Karpas-422 (cell line): ENCODE data around the gene AMACR. TPM values are rescaled to one million over a fixed set of nuclear protein-coding genes. Genes with fewer than 3 reads are reported as not detected.

Experiments used
- DNase-seq: peaks from one replicate; pipeline ENCODE4 v3.0.0-alpha.2; 2015
- H2AFZ ChIP-seq: fragments of 200-600 bp; sonication (generic); 2 replicates; pipeline ENCODE4 v1.6.1; 2014; ENCODE audit warnings: antibody characterized with exemption, low read length, mixed read lengths
- H3K27ac ChIP-seq: fragments of 200-600 bp; sonication (generic); 2 replicates; pipeline ENCODE4 v1.5.1; 2014; ENCODE audit warnings: mild to moderate bottlenecking, low read length, moderate library complexity
- H3K27me3 ChIP-seq: fragments of 200-600 bp; sonication (generic); 2 replicates; pipeline ENCODE4 v1.6.1; 2014; ENCODE audit warnings: low read length, mixed read lengths
- H3K36me3 ChIP-seq: fragments of 200-600 bp; sonication (generic); 2 replicates; pipeline ENCODE4 v1.6.1; 2014; ENCODE audit warnings: low read length, mixed read lengths; ENCODE audit not compliant: insufficient read depth
- H3K4me1 ChIP-seq: fragments of 200-600 bp; sonication (generic); 2 replicates; pipeline ENCODE4 v1.6.1; 2014; ENCODE audit warnings: mild to moderate bottlenecking, low read length, mixed read lengths
- H3K4me2 ChIP-seq: fragments of 200-600 bp; sonication (generic); 2 replicates; pipeline ENCODE4 v1.6.1; 2014; ENCODE audit warnings: low read length, low read depth, mild to moderate bottlenecking; ENCODE audit not compliant: poor library complexity, severe bottlenecking
- H3K4me3 ChIP-seq: fragments of 200-600 bp; sonication (generic); 2 replicates; pipeline ENCODE4 v1.5.1; 2014; ENCODE audit warnings: mild to moderate bottlenecking, antibody characterized with exemption, low read length, mixed read lengths
- H3K79me2 ChIP-seq: fragments of 200-600 bp; sonication (generic); 2 replicates; pipeline ENCODE4 v1.6.1; 2014; ENCODE audit warnings: mild to moderate bottlenecking, low read length, mixed read lengths
- H3K9ac ChIP-seq: fragments of 200-600 bp; sonication (generic); 2 replicates; pipeline ENCODE4 v1.6.0; 2014; ENCODE audit warnings: low read length
- H3K9me2 ChIP-seq: fragments of 200-600 bp; sonication (generic), shearing (Covaris generic); replicated peaks from 2 replicates; pipeline ENCODE4 v1.6.0; 2014; ENCODE audit warnings: mild to moderate bottlenecking, low read length, moderate library complexity; ENCODE audit not compliant: insufficient read depth
- H3K9me3 ChIP-seq: fragments of 300-700, 200-600 bp; sonication (generic); 2 replicates; pipeline ENCODE4 v1.6.1; 2014; ENCODE audit warnings: low read length, mixed read lengths
- H4K20me1 ChIP-seq: fragments of 200-600 bp; sonication (generic); 2 replicates; pipeline ENCODE4 v1.6.1; 2014; ENCODE audit warnings: mild to moderate bottlenecking, antibody characterized with exemption, low read length, low read depth; ENCODE audit not compliant: insufficient read depth
- total RNA-seq: library from RNA; depleted of rRNA; stranded (reverse); fragments of >200 nt; shearing (Covaris generic); gene quantifications from 2 replicates; pipeline ENCODE4 v1.2.3, GENCODE V29; 2014; ENCODE audit warnings: low replicate concordance

The AMACR gene
- total RNA-seq, 1 experiment from 2014 or later: 10.5 TPM

GRCh38 chr5:34020726-34021125 is 12.9 kb upstream of the AMACR start:
- Histone ChIP-seq H3K4me3 (no peak overlapping the region), H3K36me3 (0 out of 2 replicates have a peak, but pooled peaks cover 2% of the 10 kb centered on the region), H3K27ac (no peak overlapping the region), H3K9ac (no peak overlapping the region), H3K4me2 (no peak overlapping the region), H3K9me2 (0 out of 2 replicates have a peak, but pooled peaks cover 3% of the 10 kb centered on the region), H2AFZ (no peak overlapping the region), H3K79me2 (no peaks in the 10 kb centered on the region), H3K4me1 (no peaks in the 10 kb centered on the region), H4K20me1 (no peaks in the 10 kb centered on the region), H3K9me3 (no peaks in the 10 kb centered on the region), H3K27me3 (no peaks in the 10 kb centered on the region)
- DNase-seq: no peak

GRCh38 chr5:34017254-34017653 is 9.4 kb upstream of the AMACR start:
- no peak overlapping the region for H3K4me3 ChIP-seq
- H3K27ac ChIP-seq: no peak overlapping the region
- no peak overlapping the region for H3K9ac ChIP-seq
- no peaks in the 10 kb centered on the region for H3K4me1 ChIP-seq
- no peak for DNase-seq
- H3K27me3 ChIP-seq: no peaks in the 10 kb centered on the region
- H3K4me2 ChIP-seq: no peak overlapping the region
- H3K9me2 ChIP-seq: no peaks in the 10 kb centered on the region
- no peaks in the 10 kb centered on the region for H4K20me1 ChIP-seq
- no peaks in the 10 kb centered on the region for H3K79me2 ChIP-seq
- no peaks in the 10 kb centered on the region for H3K9me3 ChIP-seq
- H2AFZ ChIP-seq: no peak overlapping the region
- no peaks in the 10 kb centered on the region for H3K36me3 ChIP-seq

- no peaks in the 10 kb centered on the region for H3K9me2 ChIP-seq
- no peak overlapping the region for H2AFZ ChIP-seq
Measured at GRCh38 chr5:34016750-34017149, 8.9 kb upstream of the AMACR start.

GRCh38 chr5:34016222-34016621 is 8.4 kb upstream of the AMACR start:
- H3K9me3 ChIP-seq: no peaks in the 10 kb centered on the region
- no peak overlapping the region for H3K27ac ChIP-seq
- H3K4me2 ChIP-seq: no peak overlapping the region
- DNase-seq: no peak
- no peaks in the 10 kb centered on the region for H3K27me3 ChIP-seq
- H3K4me1 ChIP-seq: no peaks in the 10 kb centered on the region
- H3K4me3 ChIP-seq: no peak overlapping the region
- H3K9me2 ChIP-seq: no peaks in the 10 kb centered on the region
- H3K79me2 ChIP-seq: no peaks in the 10 kb centered on the region
- H2AFZ ChIP-seq: no peak overlapping the region
- H4K20me1 ChIP-seq: no peaks in the 10 kb centered on the region
- H3K36me3 ChIP-seq: no peaks in the 10 kb centered on the region
- H3K9ac ChIP-seq: no peak overlapping the region

More at GRCh38 chr5:34016750-34017149, 8.9 kb upstream of the AMACR start:
- no peaks in the 10 kb centered on the region for H3K9me3 ChIP-seq
- no peak overlapping the region for H3K9ac ChIP-seq
- H3K27me3 ChIP-seq: no peaks in the 10 kb centered on the region
- H3K4me3 ChIP-seq: no peak overlapping the region
- no peaks in the 10 kb centered on the region for H3K4me1 ChIP-seq
- H4K20me1 ChIP-seq: no peaks in the 10 kb centered on the region
- no peak overlapping the region for H3K27ac ChIP-seq
- H3K79me2 ChIP-seq: no peaks in the 10 kb centered on the region
- DNase-seq: no peak
- H3K4me2 ChIP-seq: no peak overlapping the region
- no peaks in the 10 kb centered on the region for H3K36me3 ChIP-seq

GRCh38 chr5:34015120-34015822 is 7.4 kb upstream of the AMACR start:
- no peaks in the 10 kb centered on the region for H3K9me2 ChIP-seq
- no peak overlapping the region for H2AFZ ChIP-seq
- H3K79me2 ChIP-seq: no peaks in the 10 kb centered on the region
- H3K27ac ChIP-seq: no peak overlapping the region
- no peak for DNase-seq
- peaks cover 2% of the 10 kb centered on the region for H3K4me1 ChIP-seq
- no peaks in the 10 kb centered on the region for H3K27me3 ChIP-seq
- no peaks in the 10 kb centered on the region for H4K20me1 ChIP-seq
- H3K36me3 ChIP-seq: no peaks in the 10 kb centered on the region
- no peak overlapping the region for H3K4me2 ChIP-seq
- H3K4me3 ChIP-seq: no peak overlapping the region
- H3K9ac ChIP-seq: no peak overlapping the region
- no peaks in the 10 kb centered on the region for H3K9me3 ChIP-seq

- Histone ChIP-seq H3K9ac (no peak overlapping the region), H3K4me2 (no peak overlapping the region), H2AFZ (no peak overlapping the region), H3K9me3 (no peaks in the 10 kb centered on the region), H3K36me3 (no peaks in the 10 kb centered on the region), H4K20me1 (no peaks in the 10 kb centered on the region), H3K4me1 (peaks cover 8% of the 10 kb centered on the region), H3K9me2 (no peaks in the 10 kb centered on the region), H3K27ac (no peak overlapping the region), H3K79me2 (no peaks in the 10 kb centered on the region), H3K27me3 (no peaks in the 10 kb centered on the region), H3K4me3 (no peak overlapping the region)
- no peak for DNase-seq
Measured at GRCh38 chr5:34014626-34015025, 6.8 kb upstream of the AMACR start.

GRCh38 chr5:34013547-34013946 is 5.7 kb upstream of the AMACR start:
- Histone ChIP-seq H3K9me2 (no peaks in the 10 kb centered on the region), H3K36me3 (no peaks in the 10 kb centered on the region), H3K4me2 (no peak overlapping the region), H3K27me3 (no peaks in the 10 kb centered on the region), H3K9me3 (no peaks in the 10 kb centered on the region), H4K20me1 (no peaks in the 10 kb centered on the region), H3K4me1 (peaks cover 19% of the 10 kb centered on the region), H2AFZ (no peak overlapping the region), H3K27ac (no peak overlapping the region), H3K9ac (no peak overlapping the region), H3K4me3 (no peak overlapping the region), H3K79me2 (no peaks in the 10 kb centered on the region)
- DNase-seq: no peak

GRCh38 chr5:34012791-34013190 is 4.9 kb upstream of the AMACR start:
- Histone ChIP-seq H2AFZ (no peak overlapping the region), H4K20me1 (no peaks in the 10 kb centered on the region), H3K9me2 (no peaks in the 10 kb centered on the region), H3K4me3 (no peak overlapping the region), H3K27me3 (no peaks in the 10 kb centered on the region), H3K9ac (no peak overlapping the region), H3K4me2 (no peak overlapping the region), H3K27ac (no peak overlapping the region), H3K9me3 (no peaks in the 10 kb centered on the region), H3K79me2 (no peaks in the 10 kb centered on the region), H3K36me3 (no peaks in the 10 kb centered on the region), H3K4me1 (peaks cover 21% of the 10 kb centered on the region)
- DNase-seq: no peak
